ENCODE measurements around the gene RBM11. TPM values are rescaled to one million over a fixed set of nuclear protein-coding genes. Genes with fewer than 3 reads are reported as not detected.

RBM11 gene
- total RNA-seq, 2 donors from 2014 or later, result 1.5 to 1.7 TPM

Other genes starting within 250 kb of the RBM11 start
- not detected for gene LIPI, start 5.2 kb upstream of the RBM11 start, total RNA-seq
- gene HSPA13, start 167.0 kb downstream of the RBM11 start, total RNA-seq, result 10 to 100 TPM; 24.1 to 32.3 TPM

All from T-helper 17 cell (primary cell).